Rectal smooth muscle tissue (tissue), 1 donor: ENCODE results near the gene PLEKHJ1.

Source experiments
- H3K27ac ChIP-seq: one replicate; pipeline ENCODE4 v1.7.0; 2013; ENCODE audit warnings: low read depth, low read length, inconsistent platforms
- H3K27me3 ChIP-seq: one replicate; pipeline ENCODE4 v1.7.0; 2013; ENCODE audit warnings: low read length; ENCODE audit not compliant: control insufficient read depth, insufficient read depth
- H3K36me3 ChIP-seq: one replicate; pipeline ENCODE4 v1.7.0; 2013; ENCODE audit warnings: low read length; ENCODE audit not compliant: control insufficient read depth, insufficient read depth
- H3K4me1 ChIP-seq: one replicate; pipeline ENCODE4 v1.7.0; 2013; ENCODE audit warnings: low read length; ENCODE audit not compliant: control insufficient read depth, insufficient read depth
- H3K4me3 ChIP-seq: one replicate; pipeline ENCODE4 v1.7.0; 2013; ENCODE audit warnings: low read length
- H3K9ac ChIP-seq: one replicate; pipeline ENCODE4 v1.7.0; 2013; ENCODE audit warnings: low read length

The PLEKHJ1 gene

DNA sequence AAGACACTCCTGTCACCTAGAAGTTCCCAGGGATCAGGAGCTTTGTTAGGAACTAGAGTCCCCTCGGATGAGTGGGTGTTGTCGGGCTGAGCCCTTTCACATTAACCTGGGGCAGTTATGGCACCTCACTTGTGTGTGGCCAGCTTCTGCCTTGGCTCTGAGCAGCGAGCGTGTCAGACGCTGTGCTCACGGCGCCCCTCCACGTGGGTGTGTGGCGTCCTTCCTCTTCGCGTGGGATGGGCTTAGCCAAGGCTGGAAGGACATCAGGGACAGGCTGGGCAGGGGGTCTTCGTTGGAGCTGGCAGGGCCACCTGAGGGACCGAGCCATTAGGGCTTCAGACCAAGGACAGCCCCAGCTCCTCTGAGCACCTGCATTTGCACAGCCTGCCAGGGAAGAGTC is 49.0 kb downstream of the PLEKHJ1 start:
- H3K27me3 ChIP-seq = no peaks in the 10 kb centered on the region
- no peak overlapping the region for H3K9ac ChIP-seq
- peaks cover 17% of the 10 kb centered on the region for H3K36me3 ChIP-seq
- H3K4me3 ChIP-seq = no peak overlapping the region
- H3K4me1 ChIP-seq = peaks cover 20% of the 10 kb centered on the region
- no peak overlapping the region for H3K27ac ChIP-seq

GRCh38 chr19:2186071-2186846 is 49.9 kb downstream of the PLEKHJ1 start:
- Histone ChIP-seq H3K4me3 (peak overlapping the region; percentile 43), H3K9ac (no peak overlapping the region), H3K36me3 (peaks cover 10% of the 10 kb centered on the region), H3K4me1 (peaks cover 22% of the 10 kb centered on the region), H3K27me3 (no peaks in the 10 kb centered on the region), H3K27ac (peak overlapping the region; percentile 74)

- H3K27ac ChIP-seq = peak overlapping the region; percentile 74
- peak overlapping the region; percentile 43 for H3K4me3 ChIP-seq
- no peaks in the 10 kb centered on the region for H3K27me3 ChIP-seq
- peaks cover 23% of the 10 kb centered on the region for H3K4me1 ChIP-seq
- H3K9ac ChIP-seq = no peak overlapping the region
- H3K36me3 ChIP-seq = peaks cover 7% of the 10 kb centered on the region
Measured at GRCh38 chr19:2185734-2186070, 50.4 kb downstream of the PLEKHJ1 start.

DNA sequence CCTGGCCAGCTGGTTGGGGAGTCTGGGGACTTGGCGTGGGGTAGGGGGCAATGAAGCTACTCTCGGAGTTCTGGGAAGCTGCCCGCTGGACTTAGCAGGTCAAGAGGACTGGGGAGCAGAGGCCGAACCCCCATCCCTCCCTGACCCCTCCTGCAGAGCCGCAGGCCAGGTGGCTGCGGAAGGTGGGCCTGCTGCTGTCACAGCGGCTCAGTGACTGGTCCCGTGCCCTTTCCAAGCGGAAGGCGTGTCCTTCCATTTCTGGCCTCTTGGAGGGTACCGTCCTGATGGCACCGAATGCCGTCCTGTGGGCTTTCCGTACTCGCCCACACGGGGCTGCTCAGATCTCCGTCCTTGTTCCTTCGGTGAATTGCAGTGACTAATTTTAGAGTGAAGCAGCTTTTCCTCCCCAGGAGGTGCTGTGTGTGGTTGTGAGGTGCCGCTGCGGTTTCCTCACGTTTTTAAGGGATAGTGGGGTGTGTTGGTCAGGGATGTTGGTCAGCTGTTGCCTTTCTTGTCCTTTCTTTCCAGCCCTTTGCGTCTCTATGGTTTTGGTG is 51.6 kb downstream of the PLEKHJ1 start:
- H3K4me1 ChIP-seq = peaks cover 23% of the 10 kb centered on the region
- H3K9ac ChIP-seq = no peak overlapping the region
- H3K27me3 ChIP-seq = no peaks in the 10 kb centered on the region
- H3K36me3 ChIP-seq = peaks cover 7% of the 10 kb centered on the region
- no peak overlapping the region for H3K4me3 ChIP-seq
- H3K27ac ChIP-seq = no peak overlapping the region
